NB4 (cell line): ENCODE measurements around the gene GABRR3.
"Not testable (repeated sequence)": the region's sequence is repeated elsewhere in the genome, so short reads cannot be mapped to it uniquely, and the experiment has no call there.

ENCODE experiments used
- DNase-seq: peaks from one replicate; pipeline ENCODE4 v3.0.0; 2010; ENCODE audit warnings: low read depth
- H3K4me3 ChIP-seq: one replicate; pipeline ENCODE4 v1.5.1; 2011; ENCODE audit warnings: mild to moderate bottlenecking, low read depth, low read length, moderate library complexity
- CTCF ChIP-seq: IDR thresholded peaks from one replicate; pipeline ENCODE4 v1.5.1; 2012; ENCODE audit warnings: low read depth, low read length
- MYC ChIP-seq: IDR thresholded peaks from 2 replicates; pipeline ENCODE4 v1.6.1; 2011; ENCODE audit warnings: low read depth, low read length
- POLR2A ChIP-seq: IDR thresholded peaks from 2 replicates; pipeline ENCODE4 v1.6.1; 2011; ENCODE audit warnings: mild to moderate bottlenecking; ENCODE audit not compliant: insufficient read length; ENCODE audit errors: extremely low read depth
- TF ChIP-seq, protein P1 (sequence below): IDR thresholded peaks from 2 replicates; pipeline ENCODE4 v1.6.1; 2011; ENCODE audit warnings: low read depth, low read length

Gene GABRR3

GRCh38 chr3:98020412-98020811 is 14.7 kb downstream of the GABRR3 start:
- TF ChIP-seq CTCF (no peak), POLR2A (no peak), MYC (no peak)
- TF ChIP-seq, protein P1, sequence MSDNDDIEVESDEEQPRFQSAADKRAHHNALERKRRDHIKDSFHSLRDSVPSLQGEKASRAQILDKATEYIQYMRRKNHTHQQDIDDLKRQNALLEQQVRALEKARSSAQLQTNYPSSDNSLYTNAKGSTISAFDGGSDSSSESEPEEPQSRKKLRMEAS, result no peak
- no peak for DNase-seq
- no peak overlapping the region for H3K4me3 ChIP-seq

GRCh38 chr3:98018301-98018700 is 16.8 kb downstream of the GABRR3 start:
- H3K4me3 ChIP-seq, result no peak overlapping the region
- no peak for DNase-seq
- TF ChIP-seq MYC (no peak), POLR2A (no peak), CTCF (no peak)
- TF ChIP-seq, protein P1, result no peak

- TF ChIP-seq POLR2A (no peak), MYC (no peak), CTCF (no peak)
- TF ChIP-seq, protein P1, result no peak
- no peak for DNase-seq
- no peak overlapping the region for H3K4me3 ChIP-seq
These were observed 20.9 kb downstream of the GABRR3 start for GRCh38 chr3:98014268-98014585.

- no peak overlapping the region for H3K4me3 ChIP-seq
- no peak for DNase-seq
- TF ChIP-seq, protein P1, result no peak
- TF ChIP-seq MYC, result no peak
- TF ChIP-seq CTCF, result no peak
- no peak for TF ChIP-seq POLR2A
These were observed 21.5 kb downstream of the GABRR3 start for GRCh38 chr3:98013411-98014267.

DNA sequence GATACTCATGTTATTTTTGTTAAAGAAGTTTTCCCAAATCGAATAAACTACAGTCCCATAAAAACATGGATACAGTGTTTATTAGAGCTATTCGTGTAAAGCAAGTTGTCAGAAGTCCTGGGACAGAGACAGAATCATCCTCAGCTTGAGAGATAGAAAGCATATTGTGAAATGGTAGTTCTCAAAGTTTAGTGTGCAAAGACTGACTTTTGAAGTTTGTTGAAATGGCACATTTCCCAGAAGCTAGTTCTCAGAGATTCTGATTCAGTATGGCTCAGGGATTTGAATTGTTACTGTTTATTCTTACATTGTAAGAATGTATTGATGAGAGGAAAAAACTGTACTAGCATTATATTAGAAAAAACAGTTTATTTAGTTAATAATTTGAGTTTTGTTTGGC is 22.1 kb downstream of the GABRR3 start:
- TF ChIP-seq, protein P1, result no peak
- TF ChIP-seq MYC, result no peak
- TF ChIP-seq POLR2A, result no peak
- no peak for TF ChIP-seq CTCF
- DNase-seq, result no peak
- H3K4me3 ChIP-seq, result no peak overlapping the region

- not testable (repeated sequence) for H3K4me3 ChIP-seq
These were observed 24.1 kb downstream of the GABRR3 start for GRCh38 chr3:98010883-98011449.

More at GRCh38 chr3:98010883-98011449, 24.1 kb downstream of the GABRR3 start:
- not testable (repeated sequence) for DNase-seq
